Measurements from ENCODE around the gene FANCI. TPM values are rescaled to one million over a fixed set of nuclear protein-coding genes. Genes with fewer than 3 reads are reported as not detected.

The FANCI gene
- total and polyA plus RNA-seq, 2 of the 4 experiments (the other 2 are of a cell fraction) = 13.2 to 34.2 TPM

DNA sequence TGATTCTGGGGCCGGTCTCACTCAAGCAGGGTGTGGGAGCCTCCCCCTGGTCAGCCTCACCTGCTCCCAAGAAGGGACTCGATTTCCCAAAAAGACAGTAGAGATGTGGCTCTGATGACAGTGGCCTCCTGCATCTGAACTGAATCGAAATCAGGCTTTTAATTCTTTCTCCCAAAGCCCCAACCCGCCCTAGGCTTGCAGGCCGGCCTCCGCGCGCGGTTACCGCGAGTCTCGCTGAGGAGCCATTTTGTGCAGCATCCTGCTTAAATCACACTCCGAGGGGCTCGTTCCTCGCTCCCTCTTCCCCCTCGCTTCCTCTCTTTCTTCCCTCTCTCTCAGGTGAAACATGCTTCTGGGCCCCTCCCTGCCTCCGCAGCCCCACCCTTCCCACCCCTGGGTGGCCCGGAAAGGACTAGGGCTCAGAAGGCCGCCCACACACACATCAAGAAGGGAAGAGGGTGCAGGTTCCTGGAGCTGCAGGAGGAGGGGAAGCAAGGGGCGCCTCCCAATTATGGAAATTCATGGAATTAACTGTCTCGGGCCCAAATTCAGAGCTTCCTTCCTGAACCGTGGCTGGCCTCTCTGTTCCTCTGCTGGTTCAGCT is 121.8 kb downstream of the FANCI start:
- no peak overlapping the region for H3K56ac ChIP-seq (ENCODE audit: extremely low read depth, insufficient read depth, low read length)
- H3K79me1 ChIP-seq (ENCODE audit: low read depth in 1 of 2, low read length in 2 of 2) = no peaks in the 10 kb centered on the region
- H4K91ac ChIP-seq (ENCODE audit: insufficient read depth, low read depth, low read length) = no peak overlapping the region
- no peak overlapping the region for H2BK20ac ChIP-seq (ENCODE audit: low read depth, low read length)
- no peak overlapping the region for H2BK15ac ChIP-seq (ENCODE audit: low read depth, low read length)
- ATAC-seq (ENCODE audit: low read depth) = no peak
- no peak overlapping the region for H2BK120ac ChIP-seq (ENCODE audit: low read depth, low read length)
- no peak overlapping the region for H2AFZ ChIP-seq (replicated peaks; ENCODE audit: low read length, poor library complexity)
- in situ Hi-C loops (cut with MboI; ENCODE audit: low sequenced_read_pairs) (no loop called here), intact Hi-C loops (cut with micrococcal nuclease) (no loop called here), dilution Hi-C loops (cut with HindIII; ENCODE audit: low sequenced_read_pairs, unreplicated experiment) (no loop called here)
- no peak overlapping the region for H2AK9ac ChIP-seq (replicated peaks; ENCODE audit: low read depth, low read length, poor library complexity)
- no peak overlapping the region for H3K4me3 ChIP-seq (ENCODE audit: insufficient read depth, low read depth, low read length)
- POLR2A ChIA-PET (ENCODE audit: unreplicated experiment) = no interaction called here
- H3K23ac ChIP-seq (ENCODE audit: low read depth, low read length) = no peak overlapping the region
- no peak overlapping the region for H3K18ac ChIP-seq (ENCODE audit: low read depth, low read length)
- TF ChIP-seq BHLHE40 (IDR thresholded peaks at IDR 0.05; ENCODE audit: low read depth, low read length) = no peak
- no peak for TF ChIP-seq RFX5 (IDR thresholded peaks at IDR 0.05; ENCODE audit: low read depth, low read length)
- no peak for TF ChIP-seq MAZ (IDR thresholded peaks at IDR 0.05; ENCODE audit: borderline replicate concordance, low read depth, low read length)
- TF ChIP-seq CHD1 (IDR thresholded peaks at IDR 0.05; ENCODE audit: low read depth, low read length) = no peak
- TF ChIP-seq, protein P1, sequence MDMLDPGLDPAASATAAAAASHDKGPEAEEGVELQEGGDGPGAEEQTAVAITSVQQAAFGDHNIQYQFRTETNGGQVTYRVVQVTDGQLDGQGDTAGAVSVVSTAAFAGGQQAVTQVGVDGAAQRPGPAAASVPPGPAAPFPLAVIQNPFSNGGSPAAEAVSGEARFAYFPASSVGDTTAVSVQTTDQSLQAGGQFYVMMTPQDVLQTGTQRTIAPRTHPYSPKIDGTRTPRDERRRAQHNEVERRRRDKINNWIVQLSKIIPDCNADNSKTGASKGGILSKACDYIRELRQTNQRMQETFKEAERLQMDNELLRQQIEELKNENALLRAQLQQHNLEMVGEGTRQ (IDR thresholded peaks at IDR 0.05; ENCODE audit: low read depth, low read length) = no peak
- no peak for TF ChIP-seq MXI1 (IDR thresholded peaks at IDR 0.05; ENCODE audit: borderline replicate concordance, low read depth, low read length)
- TF ChIP-seq RCOR1 (IDR thresholded peaks at IDR 0.05; ENCODE audit: insufficient replicate concordance, low read length) = no peak
- TF ChIP-seq NFE2L2 (IDR thresholded peaks at IDR 0.05; ENCODE audit: low read depth, low read length) = no peak
- no peak for TF ChIP-seq RAD21 (IDR thresholded peaks at IDR 0.05; ENCODE audit: low read length)
- no peak overlapping the region for H3K14ac ChIP-seq (replicated peaks; ENCODE audit: low read depth, low read length)
- H3K4me2 ChIP-seq (ENCODE audit: low read depth, low read length) = no peak overlapping the region
- no TSS peak for BruUV-seq (replicated peaks)
- peaks cover 95% of the 10 kb centered on the region for H3K27me3 ChIP-seq (ENCODE audit: control insufficient read depth, insufficient read depth, low read length)
- no peak overlapping the region for H4K5ac ChIP-seq (ENCODE audit: low read depth, low read length)
- no peak overlapping the region for H3K4ac ChIP-seq (ENCODE audit: low read depth, low read length)
- DNase-seq = no peak
- H3K9ac ChIP-seq (ENCODE audit: low read depth, low read length) = no peak overlapping the region
- H3K27ac ChIP-seq (ENCODE audit: insufficient read depth, low read length) = no peak overlapping the region
- no peak overlapping the region for H4K8ac ChIP-seq (ENCODE audit: low read depth in 2 of 2, low read length in 2 of 2)
- 0% methylated on average over 4 of the region's 22 CpGs; no CpG with 5 or more reads in 1 of the 2 experiments for WGBS, 2 experiments (ENCODE audit: extremely low coverage in 2 of 2, insufficient read length in 1 of 2)
- H3K36me3 ChIP-seq (ENCODE audit: control insufficient read depth, insufficient read depth, low read length) = no peaks in the 10 kb centered on the region
- CTCF ChIA-PET = interaction anchor here (1.4 kb wide), 1 partner anchor 9 kb away, joined by 3 read pairs; no protein-coding TSS in a partner anchor
- peaks cover 6% of the 10 kb centered on the region; the same call in 1 of the 2 replicates for H4K20me1 ChIP-seq (ENCODE audit: insufficient read depth, low read length)
- peaks cover 2% of the 10 kb centered on the region for H3K9me3 ChIP-seq (ENCODE audit: control insufficient read depth, insufficient read depth, low read length)
- H3K4me1 ChIP-seq (ENCODE audit: control insufficient read depth, insufficient read depth, low read length) = no peaks in the 10 kb centered on the region
- H2BK5ac ChIP-seq (ENCODE audit: low read depth, low read length, poor library complexity, severe bottlenecking) = no peak overlapping the region
- H2AK5ac ChIP-seq (ENCODE audit: low read depth, low read length) = no peak overlapping the region
- no peaks in the 10 kb centered on the region for H3K9me1 ChIP-seq (ENCODE audit: insufficient read depth, low read length)

Small RNAs within 50 kb of the gene (microRNA-seq; reads per million reads assigned to microRNA genes)
- 0 reads per million in 2 experiments for gene MIR6766 (ENCODE audit: insufficient read depth in 1 of 2, insufficient read length in 1 of 2, unreplicated experiment in 1 of 2)

Small RNAs within 50 kb of the gene (small RNA-seq; reads per million reads assigned to genes)
- 0 reads per million in 5 experiments for gene MIR6766

Other genes starting within 250 kb of the FANCI start
- gene ABHD2, start 155.5 kb upstream of the FANCI start, total RNA-seq (2012; rRNA removed) = 56.9 and 62.9 TPM in 2 replicates
- 29.4 and 31.2 TPM in 2 replicates for gene ABHD2, start 155.5 kb upstream of the FANCI start, polyA plus RNA-seq (2012; rRNA removed)
- gene RLBP1, start 22.4 kb upstream of the FANCI start, total RNA-seq (2012; rRNA removed) = not detected in 2 replicates
- not detected in 2 replicates for gene RLBP1, start 22.4 kb upstream of the FANCI start, polyA plus RNA-seq (2012; rRNA removed)
- 18.3 and 19.9 TPM in 2 replicates for gene POLG, start 90.8 kb downstream of the FANCI start, total RNA-seq (2012; rRNA removed)
- gene POLG, start 90.8 kb downstream of the FANCI start, polyA plus RNA-seq (2012; rRNA removed) = 30.3 and 30.6 TPM in 2 replicates